Transverse colon (tissue), 4 donors: ENCODE measurements around the gene CYP4X1. TPM values are rescaled to one million over a fixed set of nuclear protein-coding genes. Genes with fewer than 3 reads are reported as not detected.
"Not testable (repeated sequence)": the region's sequence is repeated elsewhere in the genome, so short reads cannot be mapped to it uniquely, and the experiment has no call there.

Experiments
- DNase-seq: peaks from one replicate; pipeline ENCODE4 v3.0.0-alpha.2; 2019
- H3K27ac ChIP-seq, 4 donors: fragments of 200-600 bp; sonication (generic); 2 replicates each; pipeline ENCODE4 v1.5.1; 2016 to 2018; ENCODE audit warnings: inconsistent platforms in 4 of 4
- H3K27me3 ChIP-seq: fragments of 200-600 bp; sonication (generic); 2 replicates; pipeline ENCODE4 v1.5.1; 2017; ENCODE audit warnings: inconsistent platforms
- H3K36me3 ChIP-seq, 4 donors: fragments of 200-600 bp; sonication (generic); 2 replicates each; pipeline ENCODE4 v1.5.1; 2017 to 2019; ENCODE audit warnings: inconsistent platforms in 4 of 4
- H3K4me1 ChIP-seq, 4 donors: fragments of 200-600 bp; sonication (generic); 2 replicates each; pipeline ENCODE4 v1.5.1; 2017 to 2020; ENCODE audit warnings: inconsistent platforms in 4 of 4
- H3K4me3 ChIP-seq, 4 donors: fragments of 200-600 bp; sonication (generic); 1 replicate in 1 of 4; 2 replicates in 3 of 4; pipeline versions ENCODE4 v1.5.1 to v1.6.1; 2017 to 2019; ENCODE audit warnings: inconsistent platforms in 4 of 4
- H3K9me3 ChIP-seq, 2 donors: fragments of 200-600 bp; sonication (generic); 2 replicates each; pipeline ENCODE4 v1.5.1; 2017 to 2019; ENCODE audit warnings: inconsistent platforms in 2 of 2
- CTCF ChIP-seq, 5 experiments: fragments of 200-600 bp in 3 of 5; fragments of 450-650 bp in 2 of 5; sonication (generic) in 3 of 5; IDR thresholded peaks; 1 replicate in 2 of 5; 2 replicates in 3 of 5; pipeline ENCODE4 v1.5.1; 2016 to 2017; ENCODE audit warnings: antibody characterized with exemption in 5 of 5, inconsistent platforms in 3 of 5, mild to moderate bottlenecking in 2 of 5, moderate library complexity in 1 of 5
- EP300 ChIP-seq: sonication (generic); formaldehyde crosslinking; IDR thresholded peaks from one replicate; pipeline ENCODE4 v1.6.1; 2017; ENCODE audit warnings: antibody characterized with exemption, low read depth
- POLR2A ChIP-seq: fragments of 450-650 bp; IDR thresholded peaks from one replicate; pipeline ENCODE4 v1.6.1; 2016; ENCODE audit warnings: antibody characterized with exemption, mild to moderate bottlenecking, moderate library complexity
- POLR2AphosphoS5 ChIP-seq, 3 donors: sonication (generic); formaldehyde crosslinking; IDR thresholded peaks; one replicate each; pipeline ENCODE4 v1.6.1; 2016; ENCODE audit warnings: antibody characterized with exemption in 3 of 3
- WGBS, 2 donors: methylation state at CpG; one replicate each; pipeline ENCODE4 v1.1.5; 2018; ENCODE audit warnings: low coverage in 1 of 2; 5-methylcytosine and 5-hydroxymethylcytosine counted together
- in situ Hi-C, 4 donors: fragments of 200-750 bp; cut with MboI; loops; one replicate each; pipeline versions ENCODE4 v1.15.0 to v1.15.1; 2017; ENCODE audit warnings: low sequenced_read_pairs in 3 of 4, low pct_ligation_motif_present in 1 of 4, low pct_unique_long_range_greater_than_20kb in 1 of 4
- intact Hi-C: fragments of 100-400 bp; cut with DNase I; formaldehyde crosslinking; loops from one replicate; pipeline ENCODE4 v1.15.1; 2023; ENCODE audit warnings: low total_unique reads
- total RNA-seq, 4 donors: library from RNA; depleted of rRNA; stranded (reverse); fragments of >200 nt; gene quantifications; one replicate each; pipeline ENCODE4 v1.1.0, GENCODE V29; 2016

Gene CYP4X1
- under 1 TPM in 2 of 4 donors, not detected in 2; 0.79 to 0.96 TPM for total RNA-seq

DNA sequence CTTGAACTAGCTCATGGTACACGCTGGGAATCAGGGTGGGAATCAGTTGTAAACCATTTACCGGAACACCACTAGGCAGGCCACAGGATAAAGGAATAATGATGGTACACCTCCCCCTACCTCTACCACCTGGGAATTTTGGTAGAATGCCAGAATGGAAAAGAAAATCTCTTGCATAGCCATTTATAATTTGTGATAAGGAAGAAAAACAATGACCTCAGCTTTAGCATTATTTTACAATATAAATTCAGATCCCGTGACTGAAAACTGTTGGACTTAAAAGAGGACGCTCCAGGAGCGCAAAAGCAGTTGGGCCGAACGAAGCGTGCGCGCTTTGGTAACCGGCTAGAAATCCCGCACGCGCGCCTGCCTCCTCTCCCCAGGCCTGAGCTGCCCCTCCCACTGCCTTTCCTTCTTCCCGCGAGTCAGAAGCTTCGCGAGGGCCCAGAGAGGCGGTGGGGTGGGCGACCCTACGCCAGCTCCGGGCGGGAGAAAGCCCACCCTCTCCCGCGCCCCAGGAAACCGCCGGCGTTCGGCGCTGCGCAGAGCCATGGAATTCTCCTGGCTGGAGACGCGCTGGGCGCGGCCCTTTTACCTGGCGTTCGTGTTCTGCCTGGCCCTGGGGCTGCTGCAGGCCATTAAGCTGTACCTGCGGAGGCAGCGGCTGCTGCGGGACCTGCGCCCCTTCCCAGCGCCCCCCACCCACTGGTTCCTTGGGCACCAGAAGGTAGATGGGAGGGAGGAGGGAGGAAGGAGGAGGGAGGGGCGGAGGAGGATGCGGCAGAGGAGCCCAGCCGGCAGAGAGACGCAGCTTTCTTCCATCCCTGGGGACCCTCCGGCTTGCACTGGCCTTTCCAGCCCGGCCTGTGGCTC, at the start of gene CYP4X1:
TSS of gene CYP4X1 (plus strand) at position 402 of the 873 bp plus-strand sequence. CDS start at position 551, 149 bp downstream.
- no peak for TF ChIP-seq CTCF (IDR thresholded peaks at IDR 0.05)
- no peak for TF ChIP-seq POLR2A
- TF ChIP-seq POLR2AphosphoS5 (IDR thresholded peaks at IDR 0.05): no peak
- TF ChIP-seq EP300: no peak
- H3K4me3 ChIP-seq: peak within 1 kb of the TSS in 2 of 4 donors; percentile 21 to 44
- peak; percentile 14 for DNase-seq
- peaks cover 0 to 10% (median 0%) of the 10 kb centered on the region in 4 donors for H3K4me1 ChIP-seq
- H3K27ac ChIP-seq: no peak within 1 kb of the TSS
- H3K27me3 ChIP-seq: peaks cover 31% of the 10 kb centered on the region
- 0 to 6% methylated on average over 3 to 49 of the region's 49 CpGs for WGBS, 2 donors
- no peaks in the 10 kb centered on the region for H3K36me3 ChIP-seq
- intact Hi-C loops: no loop called here
- in situ Hi-C loops: no loop called here
- H3K9me3 ChIP-seq: no peaks in the 10 kb centered on the region

GRCh38 chr1:46983166-46983829, 40.2 kb upstream of the CYP4X1 start:
- TF ChIP-seq POLR2AphosphoS5 (IDR thresholded peaks at IDR 0.05) (no peak), CTCF (IDR thresholded peaks at IDR 0.05) (no peak), POLR2A (no peak), EP300 (no peak)
- Histone ChIP-seq H3K27me3 (no peaks in the 10 kb centered on the region), H3K9me3 (peaks cover 0 to 3% of the 10 kb centered on the region in 2 donors), H3K4me3 (no peak overlapping the region), H3K36me3 (no peaks in the 10 kb centered on the region), H3K4me1 (no peaks in the 10 kb centered on the region), H3K27ac (no peak overlapping the region)
- DNase-seq: no peak
- intact Hi-C loops (no loop called here), in situ Hi-C loops (loop anchor here in 1 of 4 donors (25.0 kb wide), 1 partner anchor 246 kb away; no protein-coding TSS in a partner anchor)
- 48% methylated on average over 7 of the region's 7 CpGs; no CpG with 5 or more reads in 1 of the 2 donors for WGBS, 2 donors

DNA sequence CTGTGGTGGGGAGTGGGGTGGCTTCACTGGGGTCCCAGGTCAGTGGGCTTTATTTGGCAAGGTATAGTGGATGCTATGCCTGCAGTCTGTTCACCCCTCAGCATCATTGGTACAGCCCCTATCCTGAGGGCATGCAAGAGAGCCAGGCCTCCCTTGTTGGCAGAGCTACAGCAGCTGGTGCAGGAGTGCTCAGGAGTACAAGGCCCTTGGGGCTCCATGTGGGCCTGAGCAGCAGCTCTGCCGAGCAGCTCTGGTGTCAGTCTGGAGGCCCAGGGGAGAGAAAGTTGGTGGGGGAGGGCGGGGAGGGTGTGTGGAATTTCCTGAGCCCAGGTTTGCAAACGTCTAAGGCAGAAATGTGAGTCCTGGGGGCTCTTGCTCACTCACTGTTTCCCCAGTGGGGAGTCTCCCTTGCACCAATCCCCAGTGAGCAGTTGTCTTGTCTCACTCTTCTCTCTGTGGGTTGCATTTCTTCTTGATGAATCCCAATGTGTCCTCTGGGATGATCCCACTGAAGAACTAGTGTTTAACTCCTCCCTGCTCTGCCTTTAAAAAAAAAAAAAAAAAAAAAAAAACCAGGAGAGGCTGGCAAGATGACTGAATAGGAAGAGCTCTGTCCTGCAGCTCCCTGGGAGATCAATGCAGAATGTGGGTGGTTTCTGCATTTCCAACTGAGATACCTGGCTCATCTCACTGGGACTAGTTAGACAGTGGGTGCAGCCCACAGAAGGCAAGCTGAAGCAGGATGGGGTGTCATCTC, 39.5 kb upstream of the CYP4X1 start:
- Histone ChIP-seq H3K9me3 (peaks cover 0 to 3% of the 10 kb centered on the region in 2 donors), H3K27ac (no peak overlapping the region), H3K36me3 (no peaks in the 10 kb centered on the region), H3K4me1 (no peaks in the 10 kb centered on the region), H3K4me3 (no peak overlapping the region), H3K27me3 (no peaks in the 10 kb centered on the region)
- no peak for DNase-seq
- in situ Hi-C loops (loop anchor here in 1 of 4 donors (25.0 kb wide), 1 partner anchor 247 kb away; no protein-coding TSS in a partner anchor), intact Hi-C loops (no loop called here)
- TF ChIP-seq POLR2A: no peak
- TF ChIP-seq EP300: no peak
- TF ChIP-seq CTCF (IDR thresholded peaks at IDR 0.05): no peak
- 47% methylated on average over 2 of the region's 3 CpGs; no CpG with 5 or more reads in 1 of the 2 donors for WGBS, 2 donors

DNA sequence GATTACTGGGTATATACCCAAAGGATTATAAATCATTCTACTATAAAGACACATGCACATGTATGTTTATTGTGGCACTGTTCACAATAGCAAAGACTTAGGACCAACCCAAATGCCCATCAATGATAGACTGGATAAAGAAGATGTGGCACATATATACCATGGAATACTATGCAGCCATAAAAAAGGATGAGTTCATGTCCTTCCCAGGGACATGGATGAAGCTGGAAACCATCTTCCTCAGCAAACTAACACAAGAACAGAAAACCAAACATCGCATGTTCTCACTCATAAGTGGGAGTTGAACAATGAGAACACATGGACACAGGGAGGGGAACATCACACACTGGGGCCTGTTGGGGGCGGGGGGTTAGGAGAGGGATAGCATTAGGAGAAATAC, 32.9 kb upstream of the CYP4X1 start:
- H3K36me3 ChIP-seq, H3K9me3 ChIP-seq, DNase-seq, H3K4me3 ChIP-seq, H3K27me3 ChIP-seq, intact Hi-C loops, H3K27ac ChIP-seq, H3K4me1 ChIP-seq: not testable (repeated sequence)
- 75% methylated on average over 2 of the region's 2 CpGs; no CpG with 5 or more reads in 1 of the 2 donors for WGBS, 2 donors
- in situ Hi-C loops: loop anchor here in 1 of 4 donors (25.0 kb wide), 1 partner anchor 253 kb away; no protein-coding TSS in a partner anchor
